MM.1S (cell line): ENCODE data around the gene DVL1.

Experiments
- CTCF ChIP-seq: fragments of 300-600 bp; sonication (generic); IDR thresholded peaks from 2 replicates; pipeline ENCODE4 v1.5.1; 2016; ENCODE audit warnings: antibody characterized with exemption, low read length, mixed read lengths
- EZH2 ChIP-seq: fragments of 300-600 bp; sonication (generic); optimal IDR thresholded peaks from 2 replicates; pipeline ENCODE3; 2017; ENCODE audit warnings: low read depth, mild to moderate bottlenecking, antibody characterized with exemption, low read length, mixed read lengths

GRCh38 chr1:1394116-1394515 lies 44.9 kb upstream of the DVL1 start:
- TF ChIP-seq CTCF = no peak
- no peak for TF ChIP-seq EZH2
